ENCODE results near the gene ZNF69.
"Not testable (repeated sequence)": the region's sequence is repeated elsewhere in the genome, so short reads cannot be mapped to it uniquely, and the experiment has no call there.

DNA sequence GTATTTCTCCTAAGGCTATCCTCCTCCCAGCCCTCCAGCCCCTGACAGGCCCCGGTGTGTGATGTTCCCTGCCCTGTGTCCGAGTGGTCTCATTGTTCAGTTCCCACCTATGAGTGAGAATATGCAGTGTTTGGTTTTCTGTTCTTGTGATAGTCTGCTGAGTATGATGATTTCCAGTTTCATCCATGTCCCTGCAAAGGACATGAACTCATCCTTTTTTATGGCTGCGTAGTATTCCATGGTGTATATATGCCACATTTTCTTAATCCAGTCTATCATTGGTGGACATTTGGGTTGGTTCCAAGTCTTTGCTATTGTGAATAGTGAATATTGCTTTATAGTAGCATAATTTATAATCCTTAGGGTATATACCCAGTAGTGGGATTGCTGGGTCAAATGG is 48.2 kb downstream of the ZNF69 start:
- not testable (repeated sequence) for TF ChIP-seq RAD21 (conservative IDR thresholded peaks at IDR 0.05); EZH2 (IDR thresholded peaks at IDR 0.05; ENCODE audit: borderline replicate concordance, insufficient read depth, low read length, poor library complexity, severe bottlenecking); EP300 (conservative IDR thresholded peaks at IDR 0.05; ENCODE audit: poor library complexity, severe bottlenecking); MXI1 (conservative IDR thresholded peaks at IDR 0.05; ENCODE audit: poor library complexity, severe bottlenecking); POLR2AphosphoS5 (IDR thresholded peaks at IDR 0.05); TAF1 (IDR thresholded peaks at IDR 0.05; ENCODE audit: low read depth); SMC3 (conservative IDR thresholded peaks at IDR 0.05; ENCODE audit: poor library complexity)
- TF ChIP-seq, protein P1, sequence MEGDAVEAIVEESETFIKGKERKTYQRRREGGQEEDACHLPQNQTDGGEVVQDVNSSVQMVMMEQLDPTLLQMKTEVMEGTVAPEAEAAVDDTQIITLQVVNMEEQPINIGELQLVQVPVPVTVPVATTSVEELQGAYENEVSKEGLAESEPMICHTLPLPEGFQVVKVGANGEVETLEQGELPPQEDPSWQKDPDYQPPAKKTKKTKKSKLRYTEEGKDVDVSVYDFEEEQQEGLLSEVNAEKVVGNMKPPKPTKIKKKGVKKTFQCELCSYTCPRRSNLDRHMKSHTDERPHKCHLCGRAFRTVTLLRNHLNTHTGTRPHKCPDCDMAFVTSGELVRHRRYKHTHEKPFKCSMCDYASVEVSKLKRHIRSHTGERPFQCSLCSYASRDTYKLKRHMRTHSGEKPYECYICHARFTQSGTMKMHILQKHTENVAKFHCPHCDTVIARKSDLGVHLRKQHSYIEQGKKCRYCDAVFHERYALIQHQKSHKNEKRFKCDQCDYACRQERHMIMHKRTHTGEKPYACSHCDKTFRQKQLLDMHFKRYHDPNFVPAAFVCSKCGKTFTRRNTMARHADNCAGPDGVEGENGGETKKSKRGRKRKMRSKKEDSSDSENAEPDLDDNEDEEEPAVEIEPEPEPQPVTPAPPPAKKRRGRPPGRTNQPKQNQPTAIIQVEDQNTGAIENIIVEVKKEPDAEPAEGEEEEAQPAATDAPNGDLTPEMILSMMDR (IDR thresholded peaks at IDR 0.05; ENCODE audit: poor library complexity, severe bottlenecking) = not testable (repeated sequence)
- TF ChIP-seq, protein P2, sequence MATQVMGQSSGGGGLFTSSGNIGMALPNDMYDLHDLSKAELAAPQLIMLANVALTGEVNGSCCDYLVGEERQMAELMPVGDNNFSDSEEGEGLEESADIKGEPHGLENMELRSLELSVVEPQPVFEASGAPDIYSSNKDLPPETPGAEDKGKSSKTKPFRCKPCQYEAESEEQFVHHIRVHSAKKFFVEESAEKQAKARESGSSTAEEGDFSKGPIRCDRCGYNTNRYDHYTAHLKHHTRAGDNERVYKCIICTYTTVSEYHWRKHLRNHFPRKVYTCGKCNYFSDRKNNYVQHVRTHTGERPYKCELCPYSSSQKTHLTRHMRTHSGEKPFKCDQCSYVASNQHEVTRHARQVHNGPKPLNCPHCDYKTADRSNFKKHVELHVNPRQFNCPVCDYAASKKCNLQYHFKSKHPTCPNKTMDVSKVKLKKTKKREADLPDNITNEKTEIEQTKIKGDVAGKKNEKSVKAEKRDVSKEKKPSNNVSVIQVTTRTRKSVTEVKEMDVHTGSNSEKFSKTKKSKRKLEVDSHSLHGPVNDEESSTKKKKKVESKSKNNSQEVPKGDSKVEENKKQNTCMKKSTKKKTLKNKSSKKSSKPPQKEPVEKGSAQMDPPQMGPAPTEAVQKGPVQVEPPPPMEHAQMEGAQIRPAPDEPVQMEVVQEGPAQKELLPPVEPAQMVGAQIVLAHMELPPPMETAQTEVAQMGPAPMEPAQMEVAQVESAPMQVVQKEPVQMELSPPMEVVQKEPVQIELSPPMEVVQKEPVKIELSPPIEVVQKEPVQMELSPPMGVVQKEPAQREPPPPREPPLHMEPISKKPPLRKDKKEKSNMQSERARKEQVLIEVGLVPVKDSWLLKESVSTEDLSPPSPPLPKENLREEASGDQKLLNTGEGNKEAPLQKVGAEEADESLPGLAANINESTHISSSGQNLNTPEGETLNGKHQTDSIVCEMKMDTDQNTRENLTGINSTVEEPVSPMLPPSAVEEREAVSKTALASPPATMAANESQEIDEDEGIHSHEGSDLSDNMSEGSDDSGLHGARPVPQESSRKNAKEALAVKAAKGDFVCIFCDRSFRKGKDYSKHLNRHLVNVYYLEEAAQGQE (IDR thresholded peaks at IDR 0.05; ENCODE audit: borderline replicate concordance) = not testable (repeated sequence)

Data from neural cell (in vitro differentiated cells).